Panc1 (cell line): ENCODE measurements around the gene ST3GAL5. TPM values are rescaled to one million over a fixed set of nuclear protein-coding genes. Genes with fewer than 3 reads are reported as not detected.
"Not testable (repeated sequence)": the region's sequence is repeated elsewhere in the genome, so short reads cannot be mapped to it uniquely, and the experiment has no call there.

Source experiments
- ATAC-seq: fragments of 200-7000 bp; cut with Tn5 transposase; 2 replicates; pipeline ENCODE4 v1.9.1; 2020; ENCODE audit warnings: mild to moderate bottlenecking, moderate library complexity
- BruUV-seq: library from RNA; stranded (reverse); fragments of 400-500 nt; replicated peaks from 2 replicates; lab custom pipeline; 2021; lab: Mats Ljungman, UMichigan
- CTCF ChIA-PET: fragments of 300-600 bp; sonication (Branson Sonifier 250); formaldehyde crosslinking; loops from one replicate; lab custom pipeline; 2022; ENCODE audit warnings: antibody characterized with exemption; lab: Charles Lee
- POLR2A ChIA-PET: fragments of 300-600 bp; sonication (Branson Sonifier 250); formaldehyde crosslinking; loops from one replicate; lab custom pipeline; 2022; ENCODE audit warnings: antibody characterized with exemption; lab: Charles Lee
- DNase-seq: peaks from one replicate; pipeline ENCODE4 v3.0.0-alpha.2; 2010; ENCODE audit warnings: low read depth, low spot score
- H3K27ac ChIP-seq: 2 replicates; pipeline ENCODE4 v1.5.1; 2011; ENCODE audit warnings: mild to moderate bottlenecking, low read length, inconsistent platforms
- H3K27me3 ChIP-seq: fragments of 200-500 bp; sonication (Bioruptor generic); 2 replicates; pipeline ENCODE4 v1.6.0; 2014; ENCODE audit warnings: low read length, inconsistent platforms; ENCODE audit not compliant: control insufficient read depth, insufficient read depth
- H3K36me3 ChIP-seq: fragments of 200-500 bp; sonication (Bioruptor generic); 2 replicates; pipeline ENCODE4 v1.5.1; 2014; ENCODE audit warnings: inconsistent platforms, mild to moderate bottlenecking, low read length, moderate library complexity; ENCODE audit not compliant: control insufficient read depth, insufficient read depth
- H3K4me1 ChIP-seq: 2 replicates; pipeline ENCODE4 v1.5.1; 2011; ENCODE audit warnings: inconsistent platforms, mild to moderate bottlenecking, low read length, moderate library complexity; ENCODE audit not compliant: control insufficient read depth, insufficient read depth
- H3K4me3 ChIP-seq, 2 experiments: 2 replicates each; pipeline ENCODE4 v1.5.1; 2011 to 2012; ENCODE audit warnings: low read depth in 2 of 2, low read length in 2 of 2, mild to moderate bottlenecking in 2 of 2, inconsistent platforms in 1 of 2, moderate library complexity in 1 of 2
- H3K9me3 ChIP-seq: fragments of 200-500 bp; sonication (Bioruptor generic); 2 replicates; pipeline ENCODE4 v1.5.1; 2014; ENCODE audit warnings: low read depth, mild to moderate bottlenecking, inconsistent platforms, low read length, moderate library complexity; ENCODE audit not compliant: control insufficient read depth, insufficient read depth
- CTCF ChIP-seq: fragments of 450-650 bp; IDR thresholded peaks from 2 replicates; pipeline ENCODE4 v1.5.1; 2017; ENCODE audit warnings: mild to moderate bottlenecking
- POLR2AphosphoS5 ChIP-seq: IDR thresholded peaks from 2 replicates; pipeline ENCODE4 v1.6.1; 2012; ENCODE audit warnings: mild to moderate bottlenecking, low read depth, low read length, moderate library complexity
- REST ChIP-seq, 2 experiments: IDR thresholded peaks; 2 replicates each; pipeline ENCODE4 v1.6.1; 2011 to 2012; ENCODE audit warnings: low read depth in 2 of 2, control low read depth in 1 of 2, low read length in 1 of 2, mild to moderate bottlenecking in 1 of 2, moderate library complexity in 1 of 2; ENCODE audit not compliant: insufficient read depth in 1 of 2
- SIN3A ChIP-seq: IDR thresholded peaks from 2 replicates; pipeline ENCODE4 v1.6.1; 2012; ENCODE audit warnings: low read depth, mild to moderate bottlenecking, low read length, moderate library complexity, borderline replicate concordance; ENCODE audit not compliant: insufficient read depth
- TCF7L2 ChIP-seq: IDR thresholded peaks from 2 replicates; pipeline ENCODE4 v1.6.1; 2011; ENCODE audit warnings: mild to moderate bottlenecking, low read depth, low read length, inconsistent platforms
- in situ Hi-C: cut with HindIII; loops from 2 replicates; pipeline ENCODE4 v1.10.0; 2016; ENCODE audit warnings: low sequenced_read_pairs, low pct_unique_long_range_greater_than_20kb
- intact Hi-C: fragments of 100-400 bp; cut with micrococcal nuclease; formaldehyde crosslinking; loops from one replicate; pipeline ENCODE4 v1.10.0; 2022; ENCODE audit not compliant: unreplicated experiment
- total RNA-seq: library from RNA; stranded (reverse); gene quantifications from one replicate; pipeline ENCODE4 v1.2.1, GENCODE V29; 2021; ENCODE audit not compliant: unreplicated experiment

Gene ST3GAL5
- total RNA-seq, 1 experiment from 2014 or later: 5.0 TPM

GRCh38 chr2:85880716-85881328 lies 8.0 kb downstream of the ST3GAL5 start:
- POLR2A ChIA-PET, H3K4me3 ChIP-seq, DNase-seq, in situ Hi-C loops, ATAC-seq, BruUV-seq, H3K4me1 ChIP-seq, H3K27me3 ChIP-seq, H3K27ac ChIP-seq, H3K9me3 ChIP-seq, H3K36me3 ChIP-seq: not testable (repeated sequence)
- intact Hi-C loops: loop anchor here (10.0 kb wide), 1 partner anchor 184 kb away; no protein-coding TSS in a partner anchor
- CTCF ChIA-PET: interaction anchor here (0.5 kb wide), 1 partner anchor 205 kb away, joined by 3 read pairs; no protein-coding TSS in a partner anchor

GRCh38 chr2:85878719-85879370 lies 9.9 kb downstream of the ST3GAL5 start:
- BruUV-seq: no TSS peak
- no peak overlapping the region for H3K27ac ChIP-seq
- no peak; the same call in 1 of the 2 replicates for ATAC-seq
- no peaks in the 10 kb centered on the region for H3K9me3 ChIP-seq
- ChIA-PET CTCF (no interaction called here), POLR2A (no interaction called here)
- in situ Hi-C loops: no loop called here
- intact Hi-C loops: no loop called here
- TF ChIP-seq SIN3A: no peak
- no peak for TF ChIP-seq TCF7L2
- no peak for TF ChIP-seq POLR2AphosphoS5
- TF ChIP-seq REST (IDR thresholded peaks at IDR 0.05; ENCODE audit: insufficient read depth in 1 of 2, low read depth in 2 of 2, low read length in 1 of 2): no peak
- TF ChIP-seq CTCF: no peak
- peaks cover 3% of the 10 kb centered on the region; the same call in 1 of the 2 replicates for H3K27me3 ChIP-seq
- H3K4me1 ChIP-seq: no peaks in the 10 kb centered on the region
- H3K4me3 ChIP-seq: no peak overlapping the region
- DNase-seq: no peak
- H3K36me3 ChIP-seq: no peaks in the 10 kb centered on the region
